ENCODE measurements around the gene RAB6A.

RAB6A gene

GRCh38 chr11:73661035-73661628, 99.7 kb downstream of the RAB6A start:
- FAIRE-seq = no peak
- TF ChIP-seq, protein P1, sequence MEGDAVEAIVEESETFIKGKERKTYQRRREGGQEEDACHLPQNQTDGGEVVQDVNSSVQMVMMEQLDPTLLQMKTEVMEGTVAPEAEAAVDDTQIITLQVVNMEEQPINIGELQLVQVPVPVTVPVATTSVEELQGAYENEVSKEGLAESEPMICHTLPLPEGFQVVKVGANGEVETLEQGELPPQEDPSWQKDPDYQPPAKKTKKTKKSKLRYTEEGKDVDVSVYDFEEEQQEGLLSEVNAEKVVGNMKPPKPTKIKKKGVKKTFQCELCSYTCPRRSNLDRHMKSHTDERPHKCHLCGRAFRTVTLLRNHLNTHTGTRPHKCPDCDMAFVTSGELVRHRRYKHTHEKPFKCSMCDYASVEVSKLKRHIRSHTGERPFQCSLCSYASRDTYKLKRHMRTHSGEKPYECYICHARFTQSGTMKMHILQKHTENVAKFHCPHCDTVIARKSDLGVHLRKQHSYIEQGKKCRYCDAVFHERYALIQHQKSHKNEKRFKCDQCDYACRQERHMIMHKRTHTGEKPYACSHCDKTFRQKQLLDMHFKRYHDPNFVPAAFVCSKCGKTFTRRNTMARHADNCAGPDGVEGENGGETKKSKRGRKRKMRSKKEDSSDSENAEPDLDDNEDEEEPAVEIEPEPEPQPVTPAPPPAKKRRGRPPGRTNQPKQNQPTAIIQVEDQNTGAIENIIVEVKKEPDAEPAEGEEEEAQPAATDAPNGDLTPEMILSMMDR (IDR thresholded peaks at IDR 0.05; ENCODE audit: insufficient read depth, missing control alignments) = peak; percentile 95
- peak; percentile 100 for DNase-seq (ENCODE audit: insufficient read length, low spot score)

- DNase-seq (ENCODE audit: insufficient read length, low spot score) (no peak), FAIRE-seq (no peak)
- TF ChIP-seq, protein P1 (IDR thresholded peaks at IDR 0.05; ENCODE audit: insufficient read depth, missing control alignments) = no peak
Measured at GRCh38 chr11:73660497-73661034, 100.3 kb downstream of the RAB6A start.

DNA sequence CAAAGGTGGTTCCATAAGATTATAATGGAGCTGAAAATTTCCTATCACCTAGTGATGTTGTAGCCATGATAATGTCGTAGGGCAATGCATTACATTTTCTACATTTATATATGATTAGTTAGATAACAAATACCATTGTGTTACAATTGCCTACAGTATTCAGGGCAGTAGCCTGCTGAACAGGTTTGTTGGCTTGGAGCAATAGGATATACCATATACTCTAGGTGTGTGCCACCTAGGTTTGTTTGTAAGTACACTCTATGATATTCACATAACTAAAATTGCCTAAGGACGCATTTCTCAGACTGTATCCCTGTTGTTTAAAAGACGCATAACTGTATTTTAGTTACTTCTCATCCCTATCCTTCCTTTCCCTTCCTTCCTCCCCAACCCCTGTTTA, 100.9 kb downstream of the RAB6A start:
- TF ChIP-seq, protein P1 (IDR thresholded peaks at IDR 0.05; ENCODE audit: insufficient read depth, missing control alignments) = no peak
- DNase-seq (ENCODE audit: insufficient read length, low spot score) (no peak), FAIRE-seq (no peak)

- TF ChIP-seq, protein P1 (IDR thresholded peaks at IDR 0.05; ENCODE audit: insufficient read depth, missing control alignments) = no peak
Measured at GRCh38 chr11:73656985-73657384, 103.9 kb downstream of the RAB6A start.

DNA sequence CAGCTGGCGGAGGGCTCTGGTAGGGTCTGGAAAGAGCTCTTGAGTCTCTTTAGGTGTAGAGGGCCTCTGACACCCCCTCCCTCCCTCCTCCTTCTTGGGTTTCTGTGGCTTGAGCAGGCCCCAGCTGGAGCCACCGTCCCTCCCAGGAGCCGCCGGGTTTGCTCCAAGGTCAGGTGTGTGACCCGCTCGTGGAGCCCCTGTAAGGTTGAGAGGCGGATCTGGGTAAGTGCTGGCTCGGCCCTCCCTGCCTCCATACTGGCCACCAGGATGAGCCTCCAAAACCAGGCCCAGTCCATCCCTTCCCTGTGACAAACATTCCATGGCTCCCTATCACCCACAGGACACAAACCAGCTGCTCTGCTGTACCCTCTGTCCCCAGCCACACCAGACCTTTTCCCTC, 105.2 kb downstream of the RAB6A start:
- TF ChIP-seq, protein P1 (IDR thresholded peaks at IDR 0.05; ENCODE audit: insufficient read depth, missing control alignments) = no peak
- FAIRE-seq (no peak), DNase-seq (ENCODE audit: insufficient read length, low spot score) (no peak)

More at GRCh38 chr11:73656985-73657384, 103.9 kb downstream of the RAB6A start:
- DNase-seq (ENCODE audit: insufficient read length, low spot score) = no peak
- no peak for FAIRE-seq

- DNase-seq (ENCODE audit: insufficient read length, low spot score) (no peak), FAIRE-seq (no peak)
- TF ChIP-seq, protein P1 (IDR thresholded peaks at IDR 0.05; ENCODE audit: insufficient read depth, missing control alignments) = no peak
Measured at GRCh38 chr11:73654482-73655021, 106.3 kb downstream of the RAB6A start.

- FAIRE-seq (no peak), DNase-seq (ENCODE audit: insufficient read length, low spot score) (no peak)
- TF ChIP-seq, protein P1 (IDR thresholded peaks at IDR 0.05; ENCODE audit: insufficient read depth, missing control alignments) = no peak
Measured at GRCh38 chr11:73653996-73654395, 106.9 kb downstream of the RAB6A start.

All from D721Med (cell line).